Bronchial epithelial cell (primary cell): ENCODE results near the gene NPR1. TPM values are rescaled to one million over a fixed set of nuclear protein-coding genes. Genes with fewer than 3 reads are reported as not detected.
"Not testable (repeated sequence)": the region's sequence is repeated elsewhere in the genome, so short reads cannot be mapped to it uniquely, and the experiment has no call there.

Experiments used
- DNase-seq: peaks from one replicate; pipeline ENCODE4 v3.0.0-alpha.2; 2010; ENCODE audit warnings: low read depth
- FAIRE-seq: peaks from 2 replicates; lab custom pipeline; 2011; peaks lifted over from hg19 to GRCh38; lab: Jason Lieb, UNC
- H3K27me3 ChIP-seq: 2 replicates; pipeline ENCODE4 v1.5.1; 2011; ENCODE audit warnings: low read length; ENCODE audit not compliant: control insufficient read depth, insufficient read depth
- H3K36me3 ChIP-seq: 2 replicates; pipeline ENCODE4 v1.5.1; 2011; ENCODE audit warnings: low read length; ENCODE audit not compliant: control insufficient read depth, insufficient read depth
- H3K4me3 ChIP-seq: 2 replicates; pipeline ENCODE4 v1.5.1; 2011; ENCODE audit warnings: mild to moderate bottlenecking, low read depth, low read length, control low read depth
- total RNA-seq: library from RNA; depleted of rRNA; stranded (reverse); fragments of >200 nt; gene quantifications from 2 replicates; pipeline ENCODE4 v1.2.1, GENCODE V29; 2014
- TF ChIP-seq, protein P1 (sequence below): IDR thresholded peaks from 2 replicates; pipeline ENCODE4 v1.5.1; 2011; ENCODE audit warnings: mild to moderate bottlenecking, moderate library complexity, low read length, control low read depth, inconsistent platforms; ENCODE audit not compliant: insufficient read depth, severe bottlenecking

The NPR1 gene
- total RNA-seq, 1 donor from 2014 or later, result under 0.01 TPM

DNA sequence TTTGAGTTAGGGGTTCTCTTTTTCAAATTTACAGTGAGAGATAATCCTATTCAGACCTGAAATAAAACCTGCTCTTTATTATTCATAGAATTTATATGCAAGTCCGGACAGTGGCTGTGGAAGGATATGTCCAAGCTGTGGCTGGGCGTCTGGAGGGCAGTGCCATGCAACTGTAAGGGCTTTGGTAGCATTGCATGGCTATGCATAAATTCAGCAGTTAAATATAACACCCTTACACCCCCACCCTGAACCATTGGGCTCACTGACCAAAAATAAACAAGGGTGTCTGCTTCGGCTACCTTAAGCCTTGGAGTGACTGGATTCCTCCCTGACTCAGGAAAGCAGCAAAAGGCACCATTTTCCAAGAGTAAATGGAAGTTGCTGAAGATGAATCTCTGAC lies 39.2 kb upstream of the NPR1 start:
- Histone ChIP-seq H3K4me3 (no peak overlapping the region), H3K36me3 (peaks cover 29% of the 10 kb centered on the region), H3K27me3 (no peaks in the 10 kb centered on the region)
- FAIRE-seq (no peak), DNase-seq (no peak)
- TF ChIP-seq, protein P1, sequence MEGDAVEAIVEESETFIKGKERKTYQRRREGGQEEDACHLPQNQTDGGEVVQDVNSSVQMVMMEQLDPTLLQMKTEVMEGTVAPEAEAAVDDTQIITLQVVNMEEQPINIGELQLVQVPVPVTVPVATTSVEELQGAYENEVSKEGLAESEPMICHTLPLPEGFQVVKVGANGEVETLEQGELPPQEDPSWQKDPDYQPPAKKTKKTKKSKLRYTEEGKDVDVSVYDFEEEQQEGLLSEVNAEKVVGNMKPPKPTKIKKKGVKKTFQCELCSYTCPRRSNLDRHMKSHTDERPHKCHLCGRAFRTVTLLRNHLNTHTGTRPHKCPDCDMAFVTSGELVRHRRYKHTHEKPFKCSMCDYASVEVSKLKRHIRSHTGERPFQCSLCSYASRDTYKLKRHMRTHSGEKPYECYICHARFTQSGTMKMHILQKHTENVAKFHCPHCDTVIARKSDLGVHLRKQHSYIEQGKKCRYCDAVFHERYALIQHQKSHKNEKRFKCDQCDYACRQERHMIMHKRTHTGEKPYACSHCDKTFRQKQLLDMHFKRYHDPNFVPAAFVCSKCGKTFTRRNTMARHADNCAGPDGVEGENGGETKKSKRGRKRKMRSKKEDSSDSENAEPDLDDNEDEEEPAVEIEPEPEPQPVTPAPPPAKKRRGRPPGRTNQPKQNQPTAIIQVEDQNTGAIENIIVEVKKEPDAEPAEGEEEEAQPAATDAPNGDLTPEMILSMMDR, result no peak

DNA sequence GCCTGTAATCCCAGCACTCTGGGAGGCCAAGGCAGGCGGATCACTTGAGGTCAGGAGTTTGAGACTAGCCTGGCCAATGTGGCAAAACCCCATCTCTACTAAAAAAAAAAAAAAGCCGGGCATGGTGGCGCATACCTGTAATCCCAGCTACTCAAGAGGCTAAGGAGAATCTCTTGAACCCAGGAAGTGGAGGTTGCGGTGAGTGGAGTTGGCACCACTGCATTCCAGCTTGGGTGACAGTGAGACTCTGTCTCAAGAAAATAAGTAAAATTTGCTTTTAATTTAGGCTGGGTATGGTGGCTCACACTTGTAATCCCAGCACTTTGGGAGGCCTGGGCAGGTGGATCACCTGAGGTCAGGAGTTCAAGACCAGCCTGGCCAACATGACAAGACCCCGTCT lies 38.3 kb upstream of the NPR1 start:
- peaks cover 30% of the 10 kb centered on the region for H3K36me3 ChIP-seq
- DNase-seq, H3K27me3 ChIP-seq, FAIRE-seq, H3K4me3 ChIP-seq: not testable (repeated sequence)

DNA sequence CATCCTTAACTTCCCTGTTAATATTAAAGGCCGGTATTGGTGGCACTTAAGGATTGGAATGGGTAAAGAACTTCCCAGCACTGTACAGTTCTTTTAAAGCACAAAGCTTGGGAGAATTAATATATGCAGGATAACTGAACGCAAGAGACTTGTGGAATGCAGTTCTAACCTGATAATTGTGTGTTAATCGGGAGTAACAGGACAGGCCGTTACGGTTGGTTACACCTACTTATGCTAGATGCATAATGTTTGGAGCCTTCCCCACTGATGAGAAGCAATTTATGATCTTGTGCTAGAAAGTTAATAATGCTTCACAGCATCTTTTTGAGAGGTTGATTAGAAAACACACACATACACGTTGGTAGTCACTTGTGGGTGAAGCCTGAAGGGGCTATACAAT lies 37.6 kb upstream of the NPR1 start:
- Histone ChIP-seq H3K36me3 (peaks cover 29% of the 10 kb centered on the region), H3K27me3 (no peaks in the 10 kb centered on the region), H3K4me3 (no peak overlapping the region)
- FAIRE-seq, result no peak
- DNase-seq, result no peak
- TF ChIP-seq, protein P1, result no peak

DNA sequence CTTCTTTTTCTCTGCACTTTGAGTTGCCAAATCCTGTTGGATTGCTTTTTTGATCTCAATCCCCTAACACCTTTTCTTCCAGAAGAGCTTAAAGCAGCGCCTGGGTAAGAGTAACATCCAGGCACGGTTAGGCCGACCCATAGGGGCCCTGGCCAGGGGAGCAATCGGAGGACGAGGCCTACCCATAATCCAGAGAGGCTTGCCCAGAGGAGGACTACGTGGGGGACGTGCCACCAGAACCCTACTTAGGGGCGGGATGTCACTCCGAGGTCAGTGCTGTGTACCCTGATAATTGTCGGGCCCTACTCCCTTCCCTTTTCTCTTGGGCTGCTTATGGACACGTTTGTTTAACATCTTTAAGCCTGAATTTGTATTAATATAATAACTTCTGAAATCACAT lies 36.3 kb upstream of the NPR1 start:
- peaks cover 23% of the 10 kb centered on the region for H3K36me3 ChIP-seq
- no peaks in the 10 kb centered on the region for H3K27me3 ChIP-seq
- DNase-seq, result no peak
- no peak for FAIRE-seq
- TF ChIP-seq, protein P1, result no peak
- H3K4me3 ChIP-seq, result no peak overlapping the region

DNA sequence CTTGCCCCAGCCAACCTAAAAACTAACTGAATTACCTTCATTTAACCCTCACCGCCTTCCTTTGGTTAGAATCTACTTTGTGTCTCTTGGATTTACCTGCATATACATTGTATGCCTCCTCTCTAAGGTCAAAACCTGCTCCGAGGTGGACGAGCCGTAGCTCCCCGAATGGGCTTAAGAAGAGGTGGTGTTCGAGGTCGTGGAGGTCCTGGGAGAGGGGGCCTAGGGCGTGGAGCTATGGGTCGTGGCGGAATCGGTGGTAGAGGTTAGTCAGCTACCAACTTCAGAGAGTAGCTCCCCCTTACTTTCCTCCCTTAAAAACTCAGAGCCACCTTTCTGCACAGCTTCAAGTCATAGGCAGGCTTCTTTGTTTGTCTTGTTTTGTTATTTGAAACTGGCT lies 35.4 kb upstream of the NPR1 start:
- FAIRE-seq (no peak), DNase-seq (no peak)
- TF ChIP-seq, protein P1, result no peak
- Histone ChIP-seq H3K27me3 (no peaks in the 10 kb centered on the region), H3K4me3 (no peak overlapping the region), H3K36me3 (peaks cover 23% of the 10 kb centered on the region)

DNA sequence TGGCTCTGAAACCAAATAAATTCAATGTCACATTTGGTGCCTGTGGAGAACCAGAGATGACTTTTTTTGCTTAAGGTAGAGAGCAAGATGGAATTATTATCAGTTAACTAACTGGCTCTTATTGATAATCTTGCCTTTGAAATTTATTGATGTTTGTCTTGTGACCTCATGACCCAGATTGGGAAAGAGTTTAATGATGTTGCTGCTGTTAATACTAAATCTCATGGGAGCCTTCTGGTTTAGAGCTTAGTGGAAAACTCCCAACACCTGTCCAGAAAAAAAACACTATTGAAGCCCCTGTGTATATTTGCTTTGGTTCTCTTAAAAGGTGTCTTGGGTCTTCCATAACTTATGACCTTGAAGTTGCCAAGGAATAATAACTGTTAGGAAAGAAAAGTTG lies 34.7 kb upstream of the NPR1 start:
- FAIRE-seq (no peak), DNase-seq (no peak)
- TF ChIP-seq, protein P1, result no peak
- H3K36me3 ChIP-seq, result peaks cover 19% of the 10 kb centered on the region
- H3K27me3 ChIP-seq, result no peaks in the 10 kb centered on the region
- H3K4me3 ChIP-seq, result no peak overlapping the region
